Endothelial cell of umbilical vein (primary cell): ENCODE data around the gene RFC5. TPM values are rescaled to one million over a fixed set of nuclear protein-coding genes. Genes with fewer than 3 reads are reported as not detected.

Experiments used
- BruUV-seq: library from RNA; stranded (reverse); fragments of 400-500 nt; replicated peaks from 2 replicates; lab custom pipeline; 2021; lab: Mats Ljungman, UMichigan
- CTCF ChIA-PET: fragments of 300-600, 350-600 bp; sonication (Branson Sonifier 250); formaldehyde crosslinking; loops from one replicate; lab custom pipeline; 2021; ENCODE audit warnings: antibody characterized with exemption, inconsistent platforms; lab: Charles Lee
- POLR2A ChIA-PET: fragments of 300-600, 350-600 bp; sonication (Branson Sonifier 250); formaldehyde crosslinking; loops from one replicate; lab custom pipeline; 2021; ENCODE audit warnings: antibody characterized with exemption, inconsistent platforms; lab: Charles Lee
- DNase-seq: peaks from one replicate; pipeline ENCODE4 v3.0.0-alpha.2; 2011; ENCODE audit warnings: low read depth, low spot score
- FAIRE-seq: peaks from 2 replicates; lab custom pipeline; 2011; peaks lifted over from hg19 to GRCh38; lab: Jason Lieb, UNC
- H2AFZ ChIP-seq: 2 replicates; pipeline ENCODE4 v1.6.0; 2012; ENCODE audit warnings: low read depth, low read length, control low read depth, inconsistent platforms
- H3K27ac ChIP-seq: 2 replicates; pipeline ENCODE4 v1.5.1; 2011; ENCODE audit warnings: low read depth, mild to moderate bottlenecking, control low read depth, low read length, moderate library complexity; ENCODE audit not compliant: insufficient read depth
- H3K27me3 ChIP-seq, 2 experiments: 2 replicates each; pipeline versions ENCODE4 v1.6.0 to v1.6.1; 2011; ENCODE audit warnings: low read length in 2 of 2, mixed read lengths in 1 of 2; ENCODE audit not compliant: control insufficient read depth in 2 of 2, insufficient read depth in 2 of 2
- H3K36me3 ChIP-seq, 2 experiments: 2 replicates in 1 of 2; 3 replicates in 1 of 2; pipeline ENCODE4 v1.5.1; 2011; ENCODE audit warnings: low read length in 2 of 2, mild to moderate bottlenecking in 1 of 2, moderate library complexity in 1 of 2; ENCODE audit not compliant: control insufficient read depth in 2 of 2, insufficient read depth in 2 of 2; ENCODE audit errors: extremely low read depth in 1 of 2
- H3K4me1 ChIP-seq: 3 replicates; pipeline ENCODE4 v1.5.1; 2011; ENCODE audit warnings: mild to moderate bottlenecking, low read length; ENCODE audit not compliant: control insufficient read depth, insufficient read depth; ENCODE audit errors: extremely low read depth
- H3K4me2 ChIP-seq: 2 replicates; pipeline ENCODE4 v1.6.1; 2011; ENCODE audit warnings: low read length, control low read depth, mixed read lengths; ENCODE audit not compliant: insufficient read depth
- H3K4me3 ChIP-seq, 3 experiments: fragments of 200-600 bp in 1 of 3; sonication (generic), shearing (Covaris generic) in 1 of 3; replicated peaks in 1 of 3; 2 replicates each; pipeline ENCODE4 v1.5.1; 2011 to 2016; ENCODE audit warnings: control low read depth in 3 of 3, low read length in 3 of 3, mild to moderate bottlenecking in 2 of 3, inconsistent platforms in 1 of 3, low read depth in 1 of 3, moderate library complexity in 1 of 3; ENCODE audit not compliant: insufficient read depth in 1 of 3
- H3K79me2 ChIP-seq: 2 replicates; pipeline ENCODE4 v1.6.0; 2012; ENCODE audit warnings: low read length, inconsistent platforms; ENCODE audit not compliant: control insufficient read depth, insufficient read depth
- H3K9ac ChIP-seq: replicated peaks from 2 replicates; pipeline ENCODE3; 2011; ENCODE audit warnings: low read length, control low read depth; ENCODE audit not compliant: insufficient read depth; ENCODE audit errors: extremely low read depth
- H3K9me1 ChIP-seq: replicated peaks from 3 replicates; pipeline ENCODE4 v1.6.0; 2011; ENCODE audit warnings: mild to moderate bottlenecking, low read length; ENCODE audit not compliant: control insufficient read depth, insufficient read depth; ENCODE audit errors: extremely low read depth
- H3K9me3 ChIP-seq: replicated peaks from 2 replicates; pipeline ENCODE4 v1.5.1; 2012; ENCODE audit warnings: low read length, inconsistent platforms; ENCODE audit not compliant: control insufficient read depth, insufficient read depth
- H4K20me1 ChIP-seq: replicated peaks from 2 replicates; pipeline ENCODE3; 2011; ENCODE audit warnings: mild to moderate bottlenecking, low read length; ENCODE audit not compliant: control insufficient read depth, insufficient read depth; ENCODE audit errors: extremely low read depth
- EZH2 ChIP-seq: IDR thresholded peaks from 2 replicates; pipeline ENCODE4 v1.6.1; 2012; ENCODE audit warnings: borderline replicate concordance, low read depth, mild to moderate bottlenecking, moderate library complexity, low read length, inconsistent platforms; ENCODE audit not compliant: severe bottlenecking
- FOS ChIP-seq: IDR thresholded peaks from 2 replicates; pipeline ENCODE4 v1.6.1; 2011; ENCODE audit warnings: mild to moderate bottlenecking, low read length, moderate library complexity, borderline replicate concordance; ENCODE audit not compliant: insufficient read depth
- GATA2 ChIP-seq: IDR thresholded peaks from 2 replicates; pipeline ENCODE4 v1.7.0; 2011; ENCODE audit warnings: low read depth, mild to moderate bottlenecking, moderate library complexity, mixed read lengths, low read length; ENCODE audit not compliant: insufficient read length, insufficient read depth
- JUN ChIP-seq: IDR thresholded peaks from 2 replicates; pipeline ENCODE4 v1.6.1; 2011; ENCODE audit warnings: borderline replicate concordance, low read depth; ENCODE audit not compliant: insufficient read length, insufficient read depth
- MYC ChIP-seq: IDR thresholded peaks from one replicate; pipeline ENCODE4 v1.6.1; 2011; ENCODE audit warnings: mild to moderate bottlenecking, low read depth, low read length
- POLR2A ChIP-seq: IDR thresholded peaks from 2 replicates; pipeline ENCODE4 v1.6.1; 2012; ENCODE audit warnings: low read depth, mild to moderate bottlenecking, control low read depth, low read length
- POLR2AphosphoS5 ChIP-seq: IDR thresholded peaks from 2 replicates; pipeline ENCODE4 v1.6.1; 2012; ENCODE audit warnings: low read depth, mild to moderate bottlenecking, control low read depth, low read length, moderate library complexity; ENCODE audit not compliant: insufficient read depth
- dilution Hi-C: fragments of 300-500 bp; cut with MboI; formaldehyde crosslinking; loops from one replicate; pipeline ENCODE4 v1.15.0; 2019; ENCODE audit warnings: low sequenced_read_pairs; ENCODE audit not compliant: extremely low pct_ligation_motif_present
- intact Hi-C: fragments of 100-400 bp; cut with micrococcal nuclease; formaldehyde crosslinking; loops from one replicate; pipeline ENCODE4 v1.10.0; 2022
- polyA plus RNA-seq, 4 experiments: library from polyadenylated mRNA; depleted of rRNA in 3 of 4; stranded (reverse) in 3 of 4; unstranded in 1 of 4; fragments of >200 nt; gene quantifications; 2 replicates each; pipeline versions ENCODE4 v1.2.1 to v1.2.3, GENCODE V29; 2011 to 2012; ENCODE audit warnings: missing spikeins in 1 of 4
- total RNA-seq: library from RNA; stranded (reverse); gene quantifications from 2 replicates; pipeline ENCODE4 v1.2.3, GENCODE V29; 2021
- TF ChIP-seq, protein P1 (sequence below), 2 donors: IDR thresholded peaks; 1 replicate in 1 of 2; 2 replicates in 1 of 2; pipeline ENCODE4 v1.5.1; 2011; ENCODE audit warnings: low read length in 2 of 2, mild to moderate bottlenecking in 2 of 2, moderate library complexity in 2 of 2, control low read depth in 1 of 2, inconsistent platforms in 1 of 2, low read depth in 1 of 2; ENCODE audit not compliant: insufficient read depth in 1 of 2; ENCODE audit errors: extremely low read depth in 1 of 2
- TF ChIP-seq, protein P2 (sequence below): IDR thresholded peaks from 2 replicates; pipeline ENCODE4 v1.6.1; 2011; ENCODE audit not compliant: insufficient read depth, insufficient read length

The RFC5 gene
- total and polyA plus RNA-seq, 2 donors (not counting 3 experiments of a cell fraction or from before 2014, with no cell fraction given), result 18.1 to 23.3 TPM

GRCh38 chr12:118029166-118029565 is 12.7 kb downstream of the RFC5 start:
- Histone ChIP-seq H3K9me3 (no peaks in the 10 kb centered on the region), H3K4me2 (no peak overlapping the region), H3K4me3 (no peak overlapping the region), H3K27me3 (no peaks in the 10 kb centered on the region), H3K4me1 (peaks cover 12% of the 10 kb centered on the region), H3K9me1 (no peaks in the 10 kb centered on the region), H3K79me2 (no peaks in the 10 kb centered on the region), H3K36me3 (peaks cover 24% of the 10 kb centered on the region in 2 experiments), H3K27ac (no peak overlapping the region), H2AFZ (no peak overlapping the region), H4K20me1 (peaks cover under 1% of the 10 kb centered on the region), H3K9ac (no peak overlapping the region)
- DNase-seq (no peak), FAIRE-seq (no peak)
- TF ChIP-seq POLR2AphosphoS5 (no peak), FOS (no peak), JUN (no peak), MYC (no peak), GATA2 (no peak), POLR2A (no peak), EZH2 (no peak)
- TF ChIP-seq, protein P1, sequence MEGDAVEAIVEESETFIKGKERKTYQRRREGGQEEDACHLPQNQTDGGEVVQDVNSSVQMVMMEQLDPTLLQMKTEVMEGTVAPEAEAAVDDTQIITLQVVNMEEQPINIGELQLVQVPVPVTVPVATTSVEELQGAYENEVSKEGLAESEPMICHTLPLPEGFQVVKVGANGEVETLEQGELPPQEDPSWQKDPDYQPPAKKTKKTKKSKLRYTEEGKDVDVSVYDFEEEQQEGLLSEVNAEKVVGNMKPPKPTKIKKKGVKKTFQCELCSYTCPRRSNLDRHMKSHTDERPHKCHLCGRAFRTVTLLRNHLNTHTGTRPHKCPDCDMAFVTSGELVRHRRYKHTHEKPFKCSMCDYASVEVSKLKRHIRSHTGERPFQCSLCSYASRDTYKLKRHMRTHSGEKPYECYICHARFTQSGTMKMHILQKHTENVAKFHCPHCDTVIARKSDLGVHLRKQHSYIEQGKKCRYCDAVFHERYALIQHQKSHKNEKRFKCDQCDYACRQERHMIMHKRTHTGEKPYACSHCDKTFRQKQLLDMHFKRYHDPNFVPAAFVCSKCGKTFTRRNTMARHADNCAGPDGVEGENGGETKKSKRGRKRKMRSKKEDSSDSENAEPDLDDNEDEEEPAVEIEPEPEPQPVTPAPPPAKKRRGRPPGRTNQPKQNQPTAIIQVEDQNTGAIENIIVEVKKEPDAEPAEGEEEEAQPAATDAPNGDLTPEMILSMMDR (IDR thresholded peaks at IDR 0.05; ENCODE audit: extremely low read depth in 1 of 2, insufficient read depth in 1 of 2, low read depth in 1 of 2, low read length in 2 of 2), result no peak
- TF ChIP-seq, protein P2, sequence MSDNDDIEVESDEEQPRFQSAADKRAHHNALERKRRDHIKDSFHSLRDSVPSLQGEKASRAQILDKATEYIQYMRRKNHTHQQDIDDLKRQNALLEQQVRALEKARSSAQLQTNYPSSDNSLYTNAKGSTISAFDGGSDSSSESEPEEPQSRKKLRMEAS, result no peak
- CTCF ChIA-PET, result no interaction called here
- no TSS peak for BruUV-seq
- dilution Hi-C loops, result no loop called here
- POLR2A ChIA-PET, result no interaction called here
- intact Hi-C loops, result no loop called here
